ENCODE measurements around the gene GUCD1.
"Not testable (repeated sequence)": the region's sequence is repeated elsewhere in the genome, so short reads cannot be mapped to it uniquely, and the experiment has no call there.

GUCD1 gene

DNA sequence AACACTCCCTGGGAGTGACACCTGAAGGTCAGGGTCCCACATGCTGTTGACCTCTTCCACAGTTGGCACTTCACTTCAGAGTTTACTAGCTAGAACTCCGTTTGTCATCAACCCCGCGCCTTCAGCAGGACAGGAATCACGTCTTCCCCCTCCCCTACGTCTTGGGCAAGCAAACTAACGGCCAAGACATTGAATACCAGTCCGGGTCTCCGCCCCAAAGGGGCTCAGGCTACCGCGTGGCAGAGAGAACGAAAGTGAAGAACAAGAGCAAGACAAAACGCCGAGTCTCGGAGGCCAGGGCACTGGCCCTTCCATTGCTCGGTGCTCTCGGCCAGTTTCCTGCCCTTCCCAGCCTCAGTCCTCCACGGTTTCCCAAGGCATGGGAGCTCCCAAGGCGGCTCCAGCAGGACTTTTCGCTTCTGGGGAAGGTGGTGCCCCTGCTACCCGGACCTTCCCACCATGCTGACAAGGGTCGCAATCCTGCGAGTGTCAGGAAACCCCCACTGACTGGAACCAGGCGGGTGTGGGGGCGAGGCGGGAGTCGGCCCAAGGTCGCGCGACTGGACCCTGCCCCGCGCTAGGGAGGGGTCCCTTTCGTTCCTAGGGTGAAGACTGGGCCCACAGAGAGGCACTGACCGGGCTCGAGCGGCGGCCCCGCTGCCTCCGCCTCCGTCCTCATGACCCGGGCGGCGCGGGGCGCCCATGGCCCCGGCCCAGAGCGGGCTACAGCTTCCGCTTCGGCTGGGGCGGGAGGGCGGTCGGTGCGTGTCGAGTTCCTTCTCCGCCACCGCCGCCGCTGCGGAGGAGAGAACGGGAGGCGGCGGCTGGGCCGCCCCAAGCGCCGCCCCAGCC lies at the start of gene GUCD1:
Gene GUCD1 (minus strand): TSS at position 826 of the 852 bp plus-strand sequence. CDS start 147 bp downstream, at position 679.
- peak in 1 of 2 donors; percentile 36 for DNase-seq

DNA sequence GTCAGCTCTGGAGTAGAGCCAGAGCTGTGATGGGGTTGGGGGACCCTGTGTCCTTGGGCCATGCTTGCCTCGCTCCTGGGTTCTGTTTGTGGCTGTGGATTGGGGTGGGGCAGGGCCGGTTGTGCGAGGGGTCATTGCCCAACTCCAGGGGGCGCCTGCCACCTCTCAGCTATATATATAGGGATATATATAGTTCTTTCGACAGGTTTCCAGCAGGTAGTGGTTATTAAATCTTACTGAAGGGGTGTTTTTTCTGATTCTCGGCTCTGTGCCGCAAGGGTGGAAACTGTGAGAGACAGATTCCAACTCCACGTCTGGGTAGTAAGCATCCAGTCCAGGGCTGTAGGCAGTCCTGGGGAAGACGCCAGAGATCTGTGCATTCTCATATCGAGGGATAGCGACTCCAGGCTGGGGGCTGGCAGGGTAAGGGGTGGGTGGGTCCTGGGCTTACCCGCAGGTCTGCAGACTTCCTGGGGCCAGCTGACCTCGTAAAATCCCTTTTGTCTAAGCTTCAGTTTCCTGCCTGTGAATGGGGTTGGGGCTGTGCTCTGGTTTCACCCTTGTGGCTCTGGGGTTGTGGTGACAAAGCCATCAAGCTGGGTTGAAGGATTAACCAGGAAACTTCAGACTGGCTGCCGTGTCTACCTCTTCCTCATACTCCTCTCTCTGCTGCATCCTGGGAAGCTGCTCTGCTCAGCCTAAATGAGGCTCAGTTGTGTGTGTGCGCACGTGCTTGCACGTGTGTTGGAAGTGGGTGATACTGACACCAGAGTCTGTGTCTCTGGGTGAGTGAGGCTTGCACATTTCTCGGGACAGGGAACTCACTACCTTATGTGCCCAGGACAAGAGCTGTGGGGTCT lies 49.1 kb upstream of the GUCD1 start:
- peak in 1 of 2 donors; percentile 12 for DNase-seq

DNA sequence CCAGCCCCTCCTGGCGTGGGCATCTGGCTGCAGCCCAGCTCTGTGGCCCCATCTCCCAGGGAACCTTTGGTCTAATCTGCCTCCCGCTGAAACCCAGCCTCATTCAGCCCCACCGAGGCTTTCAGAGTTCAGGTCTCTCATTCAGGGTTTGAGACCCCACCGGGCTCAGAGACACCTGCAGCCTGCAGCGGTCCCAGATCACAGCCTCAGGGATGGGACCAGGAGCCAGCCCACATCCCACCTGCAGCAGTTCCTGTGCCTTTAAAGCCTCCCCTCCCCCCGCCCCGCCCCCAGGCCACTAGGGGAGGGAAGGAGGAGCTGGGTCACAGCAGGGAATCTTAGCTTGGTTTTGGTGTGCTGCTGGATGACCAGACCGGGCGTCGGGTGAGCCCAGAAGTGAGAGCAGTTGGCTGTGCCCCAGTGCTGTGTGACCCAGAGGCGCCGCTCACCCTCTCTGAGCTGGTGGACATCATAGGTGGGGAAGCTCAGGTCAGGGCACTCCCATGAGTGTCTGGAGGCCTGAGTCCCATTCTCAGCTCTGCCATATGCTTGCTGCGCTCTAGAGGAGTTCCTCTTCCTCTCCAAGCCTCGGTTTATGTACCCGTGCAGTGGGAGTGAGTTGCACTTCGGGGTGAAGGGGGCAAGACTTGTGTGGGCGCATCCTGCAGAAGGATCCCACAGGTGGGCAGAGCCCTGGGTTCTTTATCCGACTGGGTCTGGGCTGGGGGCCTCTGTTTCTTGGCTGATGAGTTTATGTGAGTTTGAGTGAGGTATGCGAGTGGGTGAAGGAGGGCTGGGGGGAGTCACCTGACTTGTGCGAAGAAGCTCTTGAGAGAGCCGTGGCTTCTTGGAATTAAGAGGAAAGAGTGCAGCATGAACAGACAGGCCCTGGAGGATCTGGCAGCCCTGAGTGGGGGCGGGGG lies 48.2 kb upstream of the GUCD1 start, which contains the start of gene GGT1:
Gene GGT1 (plus strand): TSS at position 347 of the 923 bp plus-strand sequence. CDS start 7,889 bp downstream, outside the sequence.
- not testable (repeated sequence) for DNase-seq

DNA sequence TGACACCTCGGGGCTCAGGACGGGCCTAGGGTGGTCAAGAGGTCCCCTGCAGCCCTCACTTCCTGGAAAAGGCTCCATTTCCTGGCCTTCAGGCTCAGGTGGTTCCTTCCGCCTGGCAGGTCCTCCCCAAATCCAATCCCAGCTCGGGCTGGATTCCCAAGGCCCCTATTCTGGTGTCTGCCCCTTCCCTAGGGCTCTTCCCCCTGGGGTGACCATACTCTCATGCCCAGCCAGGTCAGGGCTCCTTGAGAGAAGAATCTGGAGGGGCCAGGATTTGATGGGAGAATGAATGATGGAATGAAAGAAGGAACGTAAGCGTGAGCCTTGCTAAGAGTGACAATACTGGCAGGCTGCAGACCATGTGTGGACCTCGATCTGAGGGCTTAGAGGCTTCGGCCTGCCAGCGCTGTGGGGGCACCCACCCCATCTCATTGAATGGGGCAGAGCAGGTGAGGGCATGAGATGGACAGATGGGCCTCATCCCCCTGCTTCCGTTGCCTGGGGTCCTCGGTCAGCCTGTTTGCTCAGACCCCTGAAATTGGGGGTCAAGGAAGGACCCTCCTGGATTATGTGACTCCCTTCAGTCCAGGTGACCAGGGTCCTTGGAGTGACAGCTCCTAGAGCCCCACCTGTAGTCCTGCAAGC lies 47.3 kb upstream of the GUCD1 start:
- not testable (repeated sequence) for DNase-seq

DNA sequence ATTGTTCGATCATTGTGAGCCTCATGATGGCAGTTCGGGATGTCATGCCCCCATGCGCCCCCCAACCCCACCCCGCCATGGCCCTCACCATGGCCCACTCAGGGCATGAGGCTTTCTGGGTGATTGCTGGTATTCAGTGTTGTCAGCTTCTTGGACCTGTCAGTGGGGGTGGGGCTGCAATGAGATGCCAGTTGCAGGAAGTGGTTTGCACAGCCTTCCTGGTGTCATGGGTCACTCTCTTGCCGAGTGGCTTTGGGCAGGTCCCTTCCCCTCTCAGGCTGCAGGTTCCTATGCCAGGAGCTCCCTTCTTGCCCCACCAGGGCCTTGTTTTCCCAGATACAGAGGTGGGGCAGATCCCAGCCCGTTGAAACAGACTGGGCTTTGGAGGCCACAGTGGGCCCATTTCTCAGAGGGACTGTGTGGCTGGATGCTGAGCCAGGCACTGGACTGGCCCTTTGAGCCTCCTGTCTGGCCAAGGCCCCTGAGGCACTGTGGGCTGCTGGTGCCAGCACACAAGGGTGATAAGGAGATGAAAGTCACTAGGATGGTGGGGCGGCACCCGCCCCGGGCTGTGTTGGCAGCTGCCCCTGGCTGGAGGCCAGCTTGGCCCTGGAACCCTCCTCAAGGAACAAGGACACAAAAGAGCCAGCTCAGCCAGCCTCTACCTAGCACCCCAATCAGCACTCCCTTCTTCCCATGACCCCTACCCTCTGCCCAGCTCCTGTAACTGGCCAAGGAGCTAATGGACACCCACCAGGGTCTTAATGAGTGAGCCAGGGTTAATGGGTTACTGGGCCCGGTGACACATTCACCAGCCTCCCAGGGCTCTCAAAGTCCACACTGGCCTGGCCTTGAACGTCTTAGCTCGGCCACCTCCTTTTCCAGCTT lies 46.5 kb upstream of the GUCD1 start:
- DNase-seq, result peak; percentile 13 to 20

DNA sequence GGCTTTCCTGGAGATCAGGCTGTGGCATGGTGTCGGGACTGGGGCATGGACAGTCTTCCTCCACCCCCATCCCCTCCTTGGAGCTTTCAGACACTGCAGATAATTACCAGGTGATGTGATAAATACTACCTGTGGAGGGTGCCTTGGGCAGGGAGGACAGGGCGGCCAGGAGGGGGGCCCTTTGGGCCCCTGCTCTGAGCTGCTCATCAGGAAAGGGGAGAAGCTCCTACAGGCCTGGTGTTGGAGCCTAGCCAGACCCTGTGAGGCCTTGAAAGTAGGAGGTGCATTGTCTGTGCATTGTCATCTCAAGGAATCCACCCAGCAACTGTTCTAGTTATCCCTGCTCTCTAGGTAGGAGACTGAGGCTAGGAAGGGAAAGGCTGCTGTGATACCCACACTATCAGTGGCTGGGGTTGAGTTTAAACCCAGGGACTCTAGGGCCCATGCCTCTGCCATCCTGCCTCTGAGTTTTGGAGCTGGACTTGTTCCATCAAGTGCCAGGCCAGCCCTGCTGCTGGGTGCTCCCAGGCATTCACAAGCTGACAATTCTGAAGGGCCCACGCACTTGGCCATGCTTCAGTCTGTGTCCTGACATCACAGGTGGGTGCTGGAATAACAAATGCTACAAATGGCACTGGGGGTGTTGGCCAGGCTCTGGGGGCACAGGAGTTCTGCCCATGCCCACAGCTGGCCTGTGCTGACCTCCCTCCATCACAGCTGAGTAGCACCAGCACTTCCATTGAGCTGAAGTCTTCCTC lies 45.2 kb upstream of the GUCD1 start:
- DNase-seq, result not testable (repeated sequence)

DNA sequence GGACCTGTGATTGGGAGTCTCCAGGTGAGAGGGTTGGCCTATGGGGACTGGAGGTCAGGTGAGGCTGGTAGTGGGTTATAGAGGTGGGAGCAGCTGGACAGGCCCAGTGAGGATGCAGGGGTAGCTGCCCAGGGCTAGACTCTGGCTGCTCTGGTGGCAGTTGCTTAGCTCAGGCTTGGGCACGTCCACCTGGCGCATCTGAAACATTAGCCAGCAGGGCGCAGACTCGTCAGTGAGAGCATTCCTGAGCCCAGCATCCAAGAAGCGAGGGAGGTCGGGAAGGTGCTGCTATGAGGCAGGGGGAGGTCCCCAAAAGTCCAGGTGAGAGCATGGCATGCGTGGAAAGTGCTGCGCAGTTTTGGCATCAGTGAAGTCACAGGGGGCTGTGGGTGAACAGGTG lies 44.6 kb upstream of the GUCD1 start:
- DNase-seq, result no peak

DNA sequence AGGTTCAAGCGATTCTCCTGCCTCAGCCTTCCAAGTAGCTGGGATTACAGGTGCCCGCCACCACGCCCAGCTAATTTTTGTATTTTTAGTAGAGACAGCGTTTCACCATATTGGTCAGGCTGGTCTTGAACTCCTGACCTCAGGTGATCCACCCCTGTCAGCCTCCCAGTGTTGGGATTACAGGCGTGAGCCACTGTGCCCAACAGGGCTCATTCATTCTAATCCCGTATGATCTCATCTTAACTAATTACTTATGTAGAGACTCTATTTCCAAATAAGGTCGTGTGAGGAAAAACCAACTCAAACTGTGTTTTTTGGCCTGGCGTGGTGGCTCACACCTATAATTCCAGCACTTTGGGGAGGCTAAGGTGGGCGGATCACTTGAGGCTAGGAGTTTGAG lies 42.1 kb upstream of the GUCD1 start:
- DNase-seq, result not testable (repeated sequence)

DNA sequence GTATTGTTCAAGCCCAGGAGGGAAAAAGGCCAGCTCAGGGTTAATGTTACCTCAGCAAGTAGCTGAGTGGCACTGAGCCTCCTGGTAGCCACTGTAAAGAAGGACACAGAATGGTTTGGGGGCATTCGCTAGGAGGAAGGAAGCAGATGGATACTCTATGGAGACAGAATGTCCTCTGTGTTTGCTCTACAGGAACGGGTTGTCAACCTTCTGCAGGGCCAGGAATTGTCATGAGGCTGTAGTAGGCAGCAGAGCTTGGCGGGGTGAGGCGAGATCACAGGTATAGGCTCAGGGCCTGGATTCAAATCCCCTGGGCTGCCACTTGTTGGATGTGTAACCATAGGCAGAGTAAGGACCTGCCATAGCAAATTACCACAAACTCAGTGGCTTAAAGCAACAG lies 40.9 kb upstream of the GUCD1 start:
- no peak for DNase-seq

DNA sequence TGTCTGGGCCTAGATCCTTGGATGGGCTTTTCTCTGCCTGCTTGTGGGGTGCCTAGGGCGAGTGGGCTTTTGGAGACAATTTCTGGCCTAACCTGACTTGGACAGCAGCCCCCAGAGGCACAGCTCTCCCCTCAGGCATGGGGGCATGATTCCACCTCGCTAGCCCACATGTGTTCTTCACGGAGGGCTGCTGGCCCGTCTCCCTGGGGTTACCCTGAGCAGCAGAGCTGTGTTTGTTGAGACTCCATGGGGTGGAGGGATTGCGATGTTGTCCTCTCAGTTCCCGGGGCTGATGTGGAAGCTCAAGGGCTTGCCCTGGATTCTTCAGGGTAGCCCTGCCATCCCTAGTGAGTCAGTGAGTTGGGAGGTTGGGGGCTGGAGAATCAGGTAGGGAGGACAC lies 40.3 kb upstream of the GUCD1 start:
- DNase-seq, result no peak

DNA sequence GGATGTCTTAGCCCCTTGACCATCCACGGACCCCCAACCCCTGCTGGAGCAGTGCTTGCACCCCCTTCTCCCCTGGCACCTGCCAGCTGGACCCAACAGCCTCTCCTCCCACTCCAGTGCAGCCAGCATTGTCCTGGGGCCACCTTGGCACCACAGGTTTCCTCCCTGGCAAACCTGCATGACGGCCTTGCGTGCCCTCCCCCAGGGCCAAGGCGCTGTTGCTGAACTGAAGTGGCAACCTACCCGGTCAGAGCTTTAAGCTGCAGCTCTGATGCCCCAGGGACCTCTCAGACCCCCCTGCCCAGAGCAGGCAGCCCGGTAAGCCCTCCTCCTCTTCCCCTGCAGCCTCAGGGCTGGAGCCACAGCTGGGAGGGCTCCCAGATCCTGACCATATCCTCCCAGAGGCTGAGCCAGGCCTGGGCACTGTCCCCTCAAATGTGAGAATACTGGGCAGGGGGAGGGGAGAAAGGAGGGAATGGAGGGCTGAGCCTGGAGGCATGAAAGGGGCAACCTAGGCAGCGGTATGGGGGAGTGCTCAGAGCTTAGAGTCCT lies 39.7 kb upstream of the GUCD1 start:
- no peak for DNase-seq

DNA sequence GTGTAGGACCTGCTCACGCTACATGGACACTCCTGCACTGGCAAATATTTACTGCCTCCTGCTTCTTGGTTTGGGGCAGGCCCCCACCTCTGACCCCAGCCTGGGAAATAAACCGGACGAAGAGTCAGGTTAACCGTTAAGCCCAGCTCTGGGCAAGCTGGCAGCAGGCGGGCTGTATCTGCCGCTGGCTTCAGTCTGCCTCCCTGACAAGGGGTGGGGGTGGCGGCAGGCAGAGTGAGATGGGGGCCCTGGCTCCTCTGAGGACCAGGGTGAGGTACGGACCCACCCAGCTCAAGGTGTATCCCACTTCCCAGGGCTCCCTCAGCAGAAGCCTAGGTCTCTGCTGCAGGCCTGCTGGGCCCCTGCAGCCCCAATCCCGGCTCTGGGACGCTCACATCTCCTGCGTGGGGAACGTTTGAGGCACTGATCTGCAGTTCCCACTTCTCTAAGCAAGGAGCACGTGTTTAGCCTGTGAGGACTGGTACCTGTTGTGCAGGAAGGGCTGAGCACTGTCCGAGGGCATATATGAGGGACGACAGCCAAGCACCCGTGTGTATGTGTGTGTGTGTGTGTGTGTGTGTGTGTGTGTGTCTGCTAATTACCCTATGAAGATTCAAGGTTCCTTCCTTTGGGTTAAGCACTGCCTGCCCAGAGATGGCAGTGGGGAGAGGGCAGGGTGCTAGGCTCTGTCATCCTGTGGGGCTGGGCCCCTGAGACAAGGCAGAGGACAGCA lies 39.1 kb upstream of the GUCD1 start:
- no peak for DNase-seq

DNA sequence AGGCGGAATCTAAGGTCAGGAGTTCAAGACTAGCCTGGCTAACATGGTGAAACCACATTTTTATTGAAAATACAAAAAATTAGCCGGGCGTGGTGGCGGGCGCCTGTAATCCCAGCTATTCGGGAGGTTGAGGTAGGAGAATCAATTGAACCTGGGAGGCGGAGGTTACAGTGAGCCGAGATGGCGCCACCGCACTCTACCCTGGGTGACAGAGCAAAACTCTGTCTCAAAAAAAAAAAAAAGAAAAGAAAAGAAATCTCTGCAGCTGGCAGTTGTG lies 38.6 kb upstream of the GUCD1 start:
- DNase-seq, result not testable (repeated sequence)

DNA sequence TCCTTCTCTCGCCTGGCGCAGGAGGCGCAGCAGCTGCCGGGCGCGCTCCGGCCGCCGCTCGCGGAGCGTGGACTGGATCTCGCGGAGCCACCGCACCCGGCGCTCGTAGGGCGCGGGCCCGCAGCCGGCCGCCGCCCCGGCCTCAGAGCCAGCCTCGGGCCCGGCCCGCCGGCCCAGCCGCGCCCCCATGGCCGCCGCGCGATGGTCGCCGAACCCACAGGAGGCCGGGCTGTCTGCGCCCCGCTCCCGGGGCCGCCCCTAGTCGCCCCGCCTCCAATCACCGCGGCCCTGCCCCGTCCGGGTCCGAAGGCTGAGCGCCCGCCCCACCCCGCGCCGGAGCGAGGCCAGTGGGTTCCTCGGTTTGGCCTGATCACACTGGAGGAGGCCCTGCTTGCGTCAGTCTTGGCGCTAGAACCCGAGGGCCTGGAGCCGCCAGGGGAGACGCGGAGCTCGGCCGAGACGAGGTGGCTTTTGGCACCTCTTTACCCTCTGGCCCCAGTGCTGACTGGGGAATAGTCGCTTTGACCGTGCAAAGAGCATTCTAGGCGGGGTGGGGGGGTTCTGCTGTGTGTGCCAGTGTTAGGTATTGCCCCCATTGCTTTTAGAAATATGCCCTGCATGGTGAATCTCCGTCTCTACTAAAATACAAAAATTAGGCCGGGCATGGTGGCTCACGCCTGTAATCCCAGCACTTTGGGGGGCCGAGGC lies 38.1 kb upstream of the GUCD1 start, which contains the start of gene LRRC75B:
Gene LRRC75B (minus strand): TSS at position 223 of the 708 bp plus-strand sequence. CDS start 34 bp downstream, at position 189.
- DNase-seq, result peak; percentile 26 to 28

DNA sequence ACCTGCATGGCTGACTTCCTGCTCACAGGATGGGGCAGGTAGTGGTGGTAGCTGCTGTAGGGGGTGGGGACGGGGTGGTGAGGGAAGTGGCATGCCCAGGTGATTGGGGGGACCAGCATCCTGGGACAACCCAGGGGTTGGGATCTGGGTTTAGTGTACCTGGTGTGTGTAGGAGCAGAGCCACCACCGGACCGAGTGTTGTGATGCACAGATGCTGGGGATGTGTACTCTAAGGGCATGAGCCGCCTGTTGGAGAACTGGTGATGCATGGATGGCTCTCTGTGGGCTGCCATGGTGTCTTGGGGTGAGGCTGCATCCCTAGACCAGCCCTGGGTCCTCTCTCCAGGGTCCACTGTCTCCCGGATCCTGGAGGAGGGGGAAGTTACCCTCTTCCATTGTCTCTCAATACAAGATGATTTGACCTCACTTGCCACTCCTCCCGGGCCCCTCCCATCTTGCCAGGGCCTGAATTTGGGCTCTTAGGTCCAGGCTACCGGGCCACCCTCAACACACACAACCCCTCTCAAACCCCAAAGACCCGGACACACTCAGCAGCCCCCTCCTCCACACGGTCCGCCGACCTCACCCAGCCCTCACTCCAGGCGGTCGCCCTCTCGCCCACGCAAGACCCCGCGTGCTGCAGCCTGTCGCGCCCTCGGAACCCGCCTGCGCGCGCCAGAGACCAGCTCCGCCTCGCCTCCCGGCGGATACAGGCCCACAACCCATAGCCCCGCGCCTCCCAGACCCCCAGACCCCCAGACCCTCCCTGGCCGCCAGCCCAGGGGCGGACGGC lies 37.3 kb upstream of the GUCD1 start:
- DNase-seq, result no peak

DNA sequence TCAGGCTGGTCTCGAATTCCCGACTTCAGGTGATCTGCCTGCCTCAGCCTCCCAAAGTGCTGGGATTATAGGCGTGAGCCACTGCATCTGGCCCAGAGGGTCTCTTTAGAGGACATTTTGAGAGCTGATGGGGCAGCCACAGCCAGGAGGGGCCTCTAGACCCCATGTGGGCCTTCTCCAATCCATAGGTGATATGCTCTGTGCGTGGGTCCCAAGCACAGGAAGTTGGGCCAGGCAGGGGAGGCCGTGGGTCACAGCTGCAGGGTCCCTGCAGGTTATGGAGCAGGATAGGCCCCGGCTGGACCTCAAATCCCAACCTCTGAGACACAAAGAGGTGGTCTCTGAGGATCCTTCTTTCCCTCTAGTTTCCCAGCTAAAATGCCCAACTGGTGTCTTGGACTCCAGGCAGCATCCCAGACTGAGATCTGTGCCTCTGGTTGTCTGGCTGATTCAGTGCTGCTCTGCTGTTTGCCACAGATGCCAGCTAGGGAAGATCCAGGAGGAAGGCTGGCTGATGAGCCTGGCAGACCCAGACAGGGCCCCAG lies 36.4 kb upstream of the GUCD1 start:
- DNase-seq, result no peak

DNA sequence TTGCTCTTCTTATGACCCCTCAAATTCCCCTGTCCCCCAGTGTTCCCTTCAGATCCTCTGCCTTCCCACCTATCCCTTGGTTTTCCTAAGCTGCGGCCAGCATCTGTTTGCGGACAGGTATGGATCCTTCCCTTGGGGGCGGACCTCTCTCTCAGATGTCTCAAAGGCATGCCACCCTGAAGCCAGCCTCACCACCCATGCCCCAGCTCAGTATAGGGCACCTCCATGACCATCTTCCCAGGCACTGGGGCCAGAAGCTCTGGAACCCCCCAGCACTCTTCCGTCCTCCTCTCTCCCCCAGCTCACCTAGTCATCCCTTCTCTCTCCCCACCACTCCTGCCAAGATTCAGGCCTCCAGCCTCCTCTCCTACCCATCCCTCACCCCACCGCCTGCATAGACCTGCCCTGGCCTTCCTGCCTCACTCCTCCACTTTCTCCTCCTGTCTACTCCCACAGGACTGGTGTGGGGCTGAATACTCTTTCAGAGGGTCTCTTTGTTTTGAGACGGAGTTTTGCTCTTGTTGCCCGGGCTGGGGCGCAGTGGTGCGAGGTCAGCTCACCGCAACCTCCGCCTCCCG lies 35.7 kb upstream of the GUCD1 start:
- DNase-seq, result no peak

All from CD4-positive, alpha-beta T cell treated with Interferon alpha-2 for 1 hour (primary cell).